HG02571 (cell line): ENCODE data around the gene CA11.

Experiments
- ATAC-seq: cut with Tn5 transposase; IDR thresholded peaks from one replicate; pipeline ENCODE4 v1.9.1; 2021; ENCODE audit warnings: mild to moderate bottlenecking, moderate library complexity; ENCODE audit not compliant: unreplicated experiment

Gene CA11

DNA sequence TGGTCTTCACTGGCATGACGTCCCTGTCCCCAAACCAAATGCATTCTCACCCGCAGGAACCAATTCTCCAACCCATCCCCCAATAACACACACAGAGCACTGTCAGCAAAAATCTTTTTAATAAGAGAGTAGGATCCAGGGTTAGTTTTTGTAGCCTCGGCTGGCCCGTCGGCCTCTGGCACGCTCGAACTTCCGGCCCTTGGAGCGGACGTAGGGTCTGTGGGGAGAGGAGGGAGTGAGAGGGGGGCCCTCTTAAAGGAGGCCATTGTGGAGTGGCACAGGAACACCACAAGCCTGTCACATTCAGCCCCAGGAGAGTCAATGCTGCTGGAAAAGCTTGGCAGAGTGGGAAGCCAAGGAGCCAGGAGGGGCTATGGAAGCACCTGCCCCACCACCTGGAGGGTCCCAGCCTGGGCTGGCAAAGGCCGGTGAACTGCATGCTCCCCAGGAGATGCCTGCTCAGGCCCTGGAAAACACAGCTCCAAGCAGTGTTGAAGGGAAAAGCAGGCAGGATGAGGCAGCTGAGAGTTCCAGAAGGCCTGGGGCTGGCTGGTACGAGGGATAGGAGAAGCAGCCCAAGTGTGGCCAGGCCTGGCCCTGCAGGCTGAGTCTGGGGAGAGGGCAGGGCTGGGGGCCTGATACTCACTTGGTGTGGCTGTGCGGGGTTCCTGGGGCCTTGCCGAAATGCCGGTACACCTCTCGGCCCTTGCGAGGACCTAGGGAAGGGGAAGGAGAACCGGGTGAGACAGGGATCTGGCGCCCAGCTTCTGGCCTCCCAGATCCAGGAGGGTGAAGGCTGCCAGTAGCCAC is 30.6 kb downstream of the CA11 start:
- no peak for ATAC-seq

DNA sequence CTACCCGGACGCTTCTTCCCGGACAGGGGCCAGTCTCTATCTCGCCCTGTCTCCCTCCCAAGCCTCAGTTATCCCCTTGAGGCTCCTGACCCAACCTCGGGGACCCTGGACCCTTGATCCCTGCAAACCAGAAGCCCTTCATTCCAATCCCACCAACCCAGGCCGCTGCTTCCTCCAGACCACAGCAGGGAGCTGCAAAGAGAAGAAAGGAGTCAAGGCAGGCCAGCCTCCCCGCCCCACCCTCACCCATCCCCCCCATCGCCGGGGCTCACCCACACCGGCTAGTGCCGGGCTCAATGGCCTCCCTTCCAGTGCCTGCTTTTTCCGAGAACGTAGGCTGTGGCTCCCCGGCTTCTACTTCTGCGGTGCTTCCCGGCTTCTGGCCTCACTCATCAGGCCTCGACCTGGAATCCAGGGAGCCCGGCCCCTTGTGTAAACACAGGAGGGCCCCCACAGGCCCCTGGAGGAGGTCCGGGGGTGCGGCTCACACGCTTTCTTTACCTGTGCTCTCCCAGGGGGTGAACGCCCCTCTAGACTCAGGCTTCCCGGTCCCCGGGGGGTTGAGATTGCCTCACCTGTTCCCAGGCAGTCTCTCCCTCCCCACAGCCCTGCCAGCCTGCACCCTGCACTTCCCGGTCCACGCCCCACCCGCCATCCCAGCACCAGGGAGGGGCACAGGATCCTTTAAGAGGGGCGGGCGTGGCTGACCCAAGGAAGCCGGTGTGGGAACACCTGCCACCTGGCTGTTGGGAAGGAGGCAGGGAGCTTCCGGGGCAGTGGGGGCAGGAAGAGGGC is 31.4 kb downstream of the CA11 start, which contains the start of gene FAM83E:
TSS of gene FAM83E (minus strand) at position 641 of the 795 bp plus-strand sequence. CDS start 1,704 bp downstream, outside the sequence.
- no peak for ATAC-seq

DNA sequence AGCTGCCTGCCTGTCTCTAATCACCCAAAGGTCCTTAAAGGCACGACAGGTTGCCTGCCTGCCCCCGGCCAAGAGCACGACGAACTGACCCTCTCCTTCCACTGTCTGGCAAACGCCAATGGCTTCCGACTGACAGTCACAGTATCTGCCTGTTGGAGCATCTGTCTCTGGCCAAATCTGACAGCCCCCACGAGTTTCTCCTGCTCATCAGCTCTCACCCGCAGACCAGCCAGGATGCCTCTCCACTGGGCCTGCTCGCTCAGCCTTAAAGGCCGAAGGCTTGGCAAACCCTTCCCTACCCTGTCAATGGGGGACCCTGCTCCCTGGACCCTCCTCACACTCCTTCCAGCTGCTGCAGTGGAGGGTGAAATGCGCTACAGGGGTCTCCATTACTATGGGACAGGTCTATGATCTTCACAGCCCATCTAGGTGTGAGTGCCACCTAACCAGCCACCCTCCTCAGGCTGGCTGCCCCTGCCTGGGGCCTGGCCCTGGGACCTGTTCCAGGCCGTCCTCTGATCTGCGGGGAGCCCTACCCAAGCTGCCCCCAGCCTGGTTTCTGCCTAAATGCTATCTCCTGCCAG is 32.0 kb downstream of the CA11 start:
- no peak for ATAC-seq

DNA sequence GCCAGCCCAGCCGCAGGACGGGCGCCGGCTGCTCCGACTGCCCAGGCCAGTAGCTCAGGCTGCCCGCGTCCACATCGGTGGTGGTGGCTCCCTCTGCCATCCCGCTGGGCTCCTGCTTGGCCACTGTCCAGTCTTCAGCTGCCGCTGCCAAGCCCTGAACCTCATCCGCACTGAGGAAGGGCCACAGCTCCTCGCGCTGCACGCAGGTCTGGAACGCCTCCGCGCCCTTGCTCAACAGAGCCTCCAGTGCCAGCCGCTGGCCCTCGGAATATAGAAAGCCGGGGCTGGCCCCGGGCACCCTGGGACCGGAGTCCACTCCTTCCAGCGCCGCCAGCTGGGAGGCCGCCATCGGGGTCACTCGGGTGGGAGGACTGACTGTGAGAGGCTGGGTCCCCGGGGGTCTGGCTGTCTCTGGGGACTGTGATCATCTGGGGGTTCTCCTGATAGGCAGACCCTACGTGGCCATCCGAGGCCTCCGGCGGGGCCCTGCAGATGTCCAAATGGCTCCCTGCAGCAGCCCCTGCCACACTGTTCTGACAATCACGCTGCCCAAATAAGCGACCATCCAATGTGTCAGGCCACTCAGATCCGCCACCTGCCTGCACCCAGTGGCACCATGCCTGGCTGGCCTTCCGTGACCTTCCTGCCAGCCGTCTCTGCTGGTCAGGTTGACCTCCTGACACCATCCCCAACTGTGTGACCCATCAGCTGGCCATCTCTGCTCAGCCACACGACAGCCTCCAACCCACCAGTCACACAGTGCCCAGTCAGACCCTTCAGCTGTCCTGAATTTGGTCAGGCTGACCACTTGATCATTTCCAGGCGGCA is 32.7 kb downstream of the CA11 start:
- ATAC-seq, result no peak

DNA sequence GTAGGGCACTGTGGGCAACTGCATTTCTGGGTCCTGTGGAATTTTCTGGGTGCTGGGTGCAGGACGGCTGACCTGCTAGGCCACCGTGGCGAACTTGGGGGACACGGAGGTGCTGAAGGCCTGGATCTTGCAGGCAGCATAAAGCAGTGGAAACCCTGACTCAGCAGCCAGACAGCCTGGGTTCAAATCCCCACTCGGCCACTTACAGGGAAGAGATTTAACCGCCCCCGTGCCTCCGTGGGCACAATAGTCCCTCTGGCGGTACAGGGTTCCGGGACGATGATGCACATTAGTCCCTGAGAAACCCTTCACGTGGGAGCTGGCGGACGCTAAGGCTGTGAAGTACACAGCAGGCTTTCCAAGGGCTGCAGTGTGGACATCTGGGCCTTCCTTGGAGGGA is 34.1 kb downstream of the CA11 start:
- ATAC-seq, result no peak

DNA sequence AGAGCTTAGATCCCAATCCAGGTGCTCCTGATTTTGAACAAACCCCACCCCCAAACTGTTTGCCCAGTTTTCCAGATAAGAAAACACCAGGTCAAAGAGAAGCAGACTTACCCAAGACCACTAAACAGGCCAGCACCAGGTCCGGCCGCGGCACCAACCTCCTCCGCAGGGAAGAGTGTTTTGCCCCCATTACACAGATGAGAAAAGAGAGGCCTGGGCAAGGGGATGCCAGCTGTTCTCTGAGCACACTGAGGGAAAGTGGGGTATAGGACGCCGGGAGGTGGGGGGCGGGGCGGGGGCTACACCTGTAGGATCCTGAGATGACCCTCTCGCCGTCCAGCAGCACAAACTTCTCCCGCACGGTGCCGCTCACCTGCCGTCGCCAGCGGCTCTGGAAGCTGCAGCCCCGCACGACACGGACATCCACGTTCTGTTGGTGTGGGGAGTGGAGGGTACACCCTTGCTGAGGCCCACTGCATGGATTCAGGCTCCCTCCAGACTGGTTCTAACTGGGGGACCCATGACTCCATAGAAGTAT is 36.3 kb downstream of the CA11 start:
- no peak for ATAC-seq

DNA sequence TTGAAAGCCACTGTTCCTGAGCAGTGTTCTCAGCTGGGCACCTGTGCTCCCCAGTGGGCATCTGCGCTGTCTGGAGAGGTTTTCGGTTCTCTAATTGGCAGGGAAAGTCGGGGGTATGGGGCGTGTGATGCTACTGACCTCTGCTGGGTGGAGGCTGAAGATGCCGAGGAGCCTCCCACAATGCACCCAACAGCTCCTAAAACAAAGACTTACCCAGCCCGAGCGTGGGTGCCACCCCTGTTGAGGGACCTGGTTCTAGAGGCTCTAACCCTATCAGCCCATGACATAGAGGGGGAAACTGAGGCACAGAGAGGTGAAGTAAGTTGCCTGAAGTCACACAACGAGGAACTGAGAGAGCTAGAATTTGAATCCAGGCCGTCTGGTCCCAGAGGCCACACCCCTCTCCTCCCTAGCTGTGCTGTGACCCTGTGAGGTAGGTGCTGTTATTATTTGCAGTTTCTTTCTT is 37.2 kb downstream of the CA11 start:
- ATAC-seq, result no peak

DNA sequence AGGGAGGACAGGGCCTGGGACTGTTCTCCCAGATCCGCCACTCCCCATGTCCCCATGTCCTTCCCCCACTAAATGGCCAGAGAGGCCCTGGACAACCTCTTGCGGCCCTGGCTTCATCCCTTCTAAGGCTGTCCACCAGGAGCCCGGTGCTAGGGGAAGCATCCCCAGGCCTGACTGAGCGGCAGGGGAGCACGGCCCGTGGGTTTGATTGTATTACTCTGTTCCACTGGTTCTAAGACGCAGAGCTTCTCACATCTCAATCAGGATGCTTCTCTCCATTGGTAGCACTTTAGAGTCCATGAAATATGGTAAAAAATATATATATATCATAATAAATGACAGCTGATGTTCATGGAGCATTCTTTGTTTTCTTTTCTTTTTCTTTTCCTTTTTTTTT is 38.6 kb downstream of the CA11 start:
- ATAC-seq, result no peak

DNA sequence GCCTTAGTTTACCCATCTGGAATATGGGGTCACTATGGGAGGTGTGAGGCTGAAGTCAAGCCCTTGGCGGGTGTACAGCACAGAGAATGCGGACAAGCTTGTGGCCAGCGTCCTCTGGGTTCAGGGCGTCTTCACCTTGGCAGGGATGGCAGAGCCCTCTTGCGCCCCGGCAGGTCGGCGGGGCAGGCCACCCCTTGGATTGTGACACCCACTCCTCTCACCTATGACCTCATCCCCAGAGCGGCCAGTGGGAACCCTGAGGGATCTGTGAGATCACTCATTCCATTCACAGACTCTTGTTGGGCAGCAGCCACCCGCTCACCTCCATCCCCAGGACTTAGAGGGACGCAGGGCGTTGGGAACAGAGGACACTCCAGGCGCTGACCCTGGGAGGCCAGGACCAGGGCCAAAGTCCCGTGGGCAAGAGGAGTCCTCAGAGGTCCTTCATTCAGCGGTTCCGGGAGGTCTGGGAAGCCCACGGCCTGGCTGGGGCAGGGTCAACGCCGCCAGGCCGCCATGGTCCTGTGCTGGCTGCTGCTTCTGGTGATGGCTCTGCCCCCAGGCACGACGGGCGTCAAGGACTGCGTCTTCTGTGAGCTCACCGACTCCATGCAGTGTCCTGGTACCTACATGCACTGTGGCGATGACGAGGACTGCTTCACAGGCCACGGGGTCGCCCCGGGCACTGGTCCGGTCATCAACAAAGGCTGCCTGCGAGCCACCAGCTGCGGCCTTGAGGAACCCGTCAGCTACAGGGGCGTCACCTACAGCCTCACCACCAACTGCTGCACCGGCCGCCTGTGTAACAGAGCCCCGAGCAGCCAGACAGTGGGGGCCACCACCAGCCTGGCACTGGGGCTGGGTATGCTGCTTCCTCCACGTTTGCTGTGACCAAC is 39.3 kb downstream of the CA11 start, which contains the start of gene SPACA4:
TSS of gene SPACA4 (plus strand) at position 280 of the 896 bp plus-strand sequence. CDS start at position 517, 237 bp downstream.
- no peak for ATAC-seq

DNA sequence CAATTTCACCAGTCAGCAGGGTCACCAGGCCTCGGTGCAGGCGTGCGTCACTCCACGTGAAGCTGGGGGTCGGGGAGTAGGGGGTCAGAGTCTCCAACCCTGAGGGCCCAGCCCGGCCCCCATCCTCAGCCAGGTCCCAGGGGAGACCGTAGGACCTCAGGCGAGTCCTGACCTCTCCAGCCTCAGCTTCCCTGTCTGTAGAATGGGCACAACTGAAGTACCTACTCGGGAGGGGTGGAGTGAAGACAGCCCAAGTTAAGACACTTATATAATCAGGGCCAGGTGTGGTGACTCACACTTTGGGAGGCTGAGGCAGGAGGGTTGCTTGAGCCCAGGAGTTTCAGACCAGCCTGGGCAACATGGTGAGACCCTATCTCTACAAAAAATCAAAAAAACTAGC is 42.1 kb downstream of the CA11 start:
- ATAC-seq, result no peak

DNA sequence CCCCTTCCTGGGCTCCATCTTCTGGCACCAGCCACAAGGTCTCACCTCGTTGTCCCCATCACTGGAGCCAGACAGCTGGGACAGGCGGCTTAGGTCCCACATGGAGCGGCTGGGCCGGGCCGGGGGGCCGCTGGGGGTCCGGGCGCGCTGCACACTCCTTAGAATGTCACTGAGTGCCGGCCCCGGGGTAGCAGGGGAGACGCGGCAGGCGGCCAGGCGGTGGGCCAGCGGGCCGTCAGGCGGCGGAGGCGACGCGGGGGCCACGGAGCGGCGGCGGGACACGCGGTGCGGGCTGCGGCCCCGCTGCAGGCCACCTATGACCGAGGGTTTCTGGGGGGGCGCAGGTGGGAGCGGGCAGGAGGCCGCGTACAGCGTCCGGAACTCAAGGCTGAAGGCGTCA is 42.5 kb downstream of the CA11 start:
- ATAC-seq, result no peak

DNA sequence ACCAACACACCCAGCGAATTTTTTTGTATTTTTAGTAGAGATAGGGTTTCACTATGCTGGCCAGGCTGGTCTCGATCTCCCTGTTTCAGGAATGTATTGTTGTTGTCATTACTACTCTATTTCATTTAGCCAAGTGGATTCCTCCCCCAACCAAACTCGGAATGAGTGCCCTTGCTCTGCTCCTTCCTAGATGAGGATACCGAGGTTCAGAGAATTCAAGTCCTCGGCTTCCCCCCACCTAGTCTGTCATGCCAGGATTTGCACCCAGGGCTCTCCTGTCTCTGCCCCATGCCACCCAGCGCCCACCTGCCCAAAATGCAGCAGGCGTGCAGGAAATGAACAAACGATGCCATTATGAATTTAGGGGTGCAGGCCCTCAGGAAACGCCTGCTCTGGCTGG is 43.0 kb downstream of the CA11 start:
- ATAC-seq, result no peak

DNA sequence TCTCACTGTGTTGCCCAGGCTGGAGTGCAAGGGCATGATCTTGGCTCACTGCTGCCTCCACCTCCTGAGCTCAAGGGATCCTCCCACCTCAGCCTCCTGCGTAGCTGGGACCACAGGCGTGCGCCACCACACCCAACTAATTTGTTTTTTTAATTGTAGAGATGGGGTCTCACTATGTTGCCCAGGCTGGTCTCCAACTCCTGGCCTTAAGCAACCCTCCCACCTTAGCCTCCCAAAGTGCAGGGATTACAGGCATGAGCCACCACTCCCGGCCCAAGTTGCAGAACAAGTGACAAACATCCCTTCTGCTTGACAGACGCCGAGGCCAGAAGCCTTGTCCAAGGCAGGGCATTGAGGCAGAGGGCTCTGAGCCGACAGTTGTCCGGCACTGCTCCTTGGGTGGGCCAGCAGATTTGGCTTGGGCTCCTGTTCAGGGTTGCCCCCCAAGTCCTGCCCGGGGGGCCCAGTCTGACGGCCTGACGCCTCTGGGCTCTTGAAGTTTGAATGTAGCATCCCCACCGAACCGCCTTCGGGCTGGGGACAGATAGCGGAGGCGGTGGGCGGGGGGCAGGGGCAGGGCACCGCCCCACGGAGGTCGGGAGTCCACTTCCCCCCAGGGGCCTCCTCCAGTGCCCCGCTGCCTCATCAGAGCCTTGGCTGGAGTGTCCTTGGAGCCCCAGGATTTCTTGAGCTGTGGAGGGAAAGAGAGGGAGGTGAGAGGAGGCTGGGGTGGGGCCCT is 45.1 kb downstream of the CA11 start:
- no peak for ATAC-seq

DNA sequence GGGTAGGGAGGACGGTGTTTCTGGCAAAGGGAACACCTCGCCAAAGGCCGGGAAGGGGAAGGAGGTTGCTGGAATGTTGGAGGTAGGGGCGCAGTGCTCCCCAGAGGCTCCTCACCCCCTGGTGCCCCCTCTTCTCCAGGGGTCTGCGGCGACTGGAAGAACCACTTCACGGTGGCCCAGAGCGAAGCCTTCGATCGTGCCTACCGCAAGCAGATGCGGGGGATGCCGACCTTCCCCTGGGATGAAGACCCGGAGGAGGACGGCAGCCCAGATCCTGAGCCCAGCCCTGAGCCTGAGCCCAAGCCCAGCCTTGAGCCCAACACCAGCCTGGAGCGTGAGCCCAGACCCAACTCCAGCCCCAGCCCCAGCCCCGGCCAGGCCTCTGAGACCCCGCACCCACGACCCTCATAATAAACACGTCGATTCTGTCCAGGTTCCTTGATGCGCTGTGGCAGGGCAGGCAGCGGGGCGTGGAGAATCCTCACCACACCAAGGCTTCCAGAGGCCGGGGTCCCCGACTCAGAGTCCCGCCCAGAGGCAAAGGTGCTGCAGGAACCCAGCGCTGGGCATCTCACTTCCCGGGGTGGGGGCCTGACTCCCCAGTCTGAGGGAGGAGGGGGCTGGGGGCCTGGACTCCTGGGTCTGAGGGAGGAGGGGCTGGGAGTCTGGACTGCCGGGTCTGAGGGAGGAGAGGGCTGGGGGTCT is 46.8 kb downstream of the CA11 start:
- ATAC-seq, result no peak

DNA sequence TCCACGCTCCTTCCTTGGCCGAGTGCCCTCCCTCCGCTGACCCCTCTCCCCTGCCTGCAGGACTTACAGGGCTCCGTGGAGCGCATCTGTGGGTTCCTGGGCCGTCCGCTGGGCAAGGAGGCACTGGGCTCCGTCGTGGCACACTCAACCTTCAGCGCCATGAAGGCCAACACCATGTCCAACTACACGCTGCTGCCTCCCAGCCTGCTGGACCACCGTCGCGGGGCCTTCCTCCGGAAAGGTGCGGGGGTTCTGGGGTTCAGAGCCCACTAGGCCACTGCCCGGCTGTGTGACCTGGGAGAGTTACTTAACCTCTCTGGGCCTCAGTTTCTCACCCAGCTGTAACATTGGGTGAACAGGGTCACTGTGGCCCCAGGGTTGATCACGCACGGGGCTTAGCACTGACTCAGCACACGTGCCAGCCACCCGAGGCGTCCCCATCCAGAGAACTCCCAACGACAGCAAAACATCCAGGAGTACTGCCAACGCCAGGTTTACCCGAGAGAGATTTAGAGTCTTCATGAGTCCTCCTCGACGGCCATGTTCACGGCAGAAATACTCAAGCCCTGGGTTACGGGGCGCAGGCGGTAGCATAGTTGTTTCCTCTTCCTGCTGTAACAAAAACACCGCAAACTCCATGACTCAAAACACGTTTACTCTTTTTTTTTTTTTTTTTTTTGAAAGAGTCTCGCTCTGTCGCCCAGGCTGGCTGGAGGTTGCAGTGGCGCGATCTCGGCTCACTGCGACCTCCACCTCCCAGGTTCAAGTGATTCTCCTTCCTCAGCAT is 49.1 kb downstream of the CA11 start:
- no peak for ATAC-seq

DNA sequence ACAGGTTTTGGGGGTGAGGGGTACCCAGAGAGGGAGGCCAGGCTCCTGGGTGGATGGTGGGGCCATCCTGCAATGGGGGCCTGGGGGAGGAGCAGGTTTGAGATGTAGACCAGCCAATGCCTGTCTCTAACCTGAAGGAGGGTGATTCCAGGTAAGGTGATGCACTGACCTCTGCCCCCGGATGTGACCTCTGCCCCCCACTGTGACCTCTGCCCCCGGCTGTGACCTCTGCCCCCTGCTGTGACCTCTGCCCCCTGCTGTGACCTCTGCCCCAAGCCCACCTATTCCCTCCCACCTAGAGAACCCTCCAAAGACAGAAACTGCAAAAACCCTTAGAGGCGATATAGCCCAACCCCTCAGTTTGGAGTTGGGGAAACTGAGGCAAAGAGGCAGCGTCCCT is 49.8 kb downstream of the CA11 start:
- ATAC-seq, result no peak

DNA sequence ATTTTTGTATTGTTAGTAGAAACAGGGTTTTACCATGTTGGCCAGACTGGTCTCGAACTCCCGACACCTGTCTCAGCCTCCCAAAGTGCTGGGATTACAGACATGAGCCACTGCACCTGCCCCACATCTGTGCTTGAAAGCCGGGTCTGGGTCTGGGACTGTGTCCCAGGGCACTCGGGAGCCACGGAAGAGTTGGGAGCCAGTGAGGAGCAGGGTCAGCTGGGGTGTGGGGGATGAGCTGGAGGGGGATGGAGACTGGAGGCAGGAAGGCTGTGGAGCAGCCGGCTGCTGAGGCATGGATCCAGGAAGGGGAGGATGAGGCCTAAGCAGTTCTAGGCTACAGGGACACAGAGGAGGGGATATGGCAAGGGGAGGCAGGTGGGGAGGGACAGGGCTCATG is 50.2 kb downstream of the CA11 start:
- no peak for ATAC-seq
